IMR-90 (cell line): ENCODE results near the gene DHRSX. TPM values are rescaled to one million over a fixed set of nuclear protein-coding genes. Genes with fewer than 3 reads are reported as not detected.
"Not testable (repeated sequence)": the region's sequence is repeated elsewhere in the genome, so short reads cannot be mapped to it uniquely, and the experiment has no call there.

Source experiments
- ATAC-seq: fragments of 200-7000 bp; cut with Tn5 transposase; 2 replicates; pipeline ENCODE4 v1.9.1; 2020; ENCODE audit warnings: low read depth, mild to moderate bottlenecking, moderate library complexity
- BruUV-seq: library from RNA; stranded (reverse); fragments of 400-500 nt; replicated peaks from 2 replicates; lab custom pipeline; 2021; lab: Mats Ljungman, UMichigan
- CTCF ChIA-PET: fragments of 300-600 bp; formaldehyde crosslinking; extraction: SDS; loops from one replicate; lab custom pipeline; 2021; ENCODE audit warnings: antibody characterized with exemption; lab: Yijun Ruan, JAX
- POLR2A ChIA-PET: fragments of 300-600 bp; sonication (Branson Sonifier 250); formaldehyde crosslinking; loops from one replicate; lab custom pipeline; 2022; ENCODE audit warnings: antibody characterized with exemption; ENCODE audit not compliant: unreplicated experiment; lab: Charles Lee
- DNase-seq: peaks from one replicate; pipeline ENCODE4 v3.0.0; 2013
- H2AFZ ChIP-seq: replicated peaks from 2 replicates; pipeline ENCODE3; 2013; ENCODE audit warnings: low read length, mild to moderate bottlenecking; ENCODE audit not compliant: poor library complexity
- H2AK5ac ChIP-seq: 2 replicates; pipeline ENCODE4 v1.6.1; 2013; ENCODE audit warnings: low read depth, low read length, inconsistent platforms
- H2AK9ac ChIP-seq: replicated peaks from 2 replicates; pipeline ENCODE3; 2013; ENCODE audit warnings: mild to moderate bottlenecking, low read depth, low read length, moderate library complexity; ENCODE audit not compliant: poor library complexity
- H2BK120ac ChIP-seq: 2 replicates; pipeline ENCODE4 v1.6.1; 2013; ENCODE audit warnings: low read depth, low read length, inconsistent platforms
- H2BK15ac ChIP-seq: 3 replicates; pipeline ENCODE4 v1.6.1; 2013; ENCODE audit warnings: low read depth, low read length, inconsistent platforms
- H2BK20ac ChIP-seq: 2 replicates; pipeline ENCODE4 v1.6.1; 2013; ENCODE audit warnings: low read depth, mild to moderate bottlenecking, inconsistent platforms, low read length, moderate library complexity
- H2BK5ac ChIP-seq: 2 replicates; pipeline ENCODE4 v1.6.1; 2013; ENCODE audit warnings: mild to moderate bottlenecking, low read depth, low read length, inconsistent platforms; ENCODE audit not compliant: poor library complexity, severe bottlenecking
- H3K14ac ChIP-seq: replicated peaks from 2 replicates; pipeline ENCODE4 v1.6.1; 2013; ENCODE audit warnings: low read depth, low read length, inconsistent platforms
- H3K18ac ChIP-seq: 2 replicates; pipeline ENCODE4 v1.6.1; 2013; ENCODE audit warnings: low read depth, low read length, control low read depth
- H3K23ac ChIP-seq: 2 replicates; pipeline ENCODE4 v1.6.1; 2013; ENCODE audit warnings: low read depth, low read length, inconsistent platforms
- H3K27ac ChIP-seq: 2 replicates; pipeline ENCODE4 v1.5.1; 2013; ENCODE audit warnings: mild to moderate bottlenecking, control low read depth, low read length; ENCODE audit not compliant: insufficient read depth
- H3K27me3 ChIP-seq: 2 replicates; pipeline ENCODE4 v1.6.1; 2013; ENCODE audit warnings: low read length; ENCODE audit not compliant: control insufficient read depth, insufficient read depth
- H3K36me3 ChIP-seq: 2 replicates; pipeline ENCODE4 v1.6.1; 2013; ENCODE audit warnings: low read length, mixed read lengths; ENCODE audit not compliant: control insufficient read depth, insufficient read depth
- H3K4ac ChIP-seq: 2 replicates; pipeline ENCODE4 v1.6.1; 2013; ENCODE audit warnings: low read depth, low read length, inconsistent platforms
- H3K4me1 ChIP-seq: 2 replicates; pipeline ENCODE4 v1.6.1; 2013; ENCODE audit warnings: low read length, mixed read lengths; ENCODE audit not compliant: control insufficient read depth, insufficient read depth
- H3K4me2 ChIP-seq: 2 replicates; pipeline ENCODE4 v1.6.1; 2013; ENCODE audit warnings: low read depth, mild to moderate bottlenecking, control low read depth, low read length, moderate library complexity
- H3K4me3 ChIP-seq: 2 replicates; pipeline ENCODE4 v1.5.1; 2013; ENCODE audit warnings: low read depth, mild to moderate bottlenecking, control low read depth, low read length, moderate library complexity; ENCODE audit not compliant: insufficient read depth
- H3K56ac ChIP-seq: 2 replicates; pipeline ENCODE4 v1.6.1; 2013; ENCODE audit warnings: low read length, inconsistent platforms; ENCODE audit not compliant: insufficient read depth; ENCODE audit errors: extremely low read depth
- H3K79me1 ChIP-seq, 2 experiments: 2 replicates each; pipeline ENCODE4 v1.6.1; 2013; ENCODE audit warnings: low read length in 2 of 2, inconsistent platforms in 1 of 2, low read depth in 1 of 2
- H3K9ac ChIP-seq: 2 replicates; pipeline ENCODE4 v1.6.1; 2013; ENCODE audit warnings: low read depth, low read length, control low read depth
- H3K9me1 ChIP-seq: 2 replicates; pipeline ENCODE4 v1.6.1; 2013; ENCODE audit warnings: low read length, inconsistent platforms; ENCODE audit not compliant: insufficient read depth
- H3K9me3 ChIP-seq: 2 replicates; pipeline ENCODE4 v1.6.1; 2013; ENCODE audit warnings: low read length; ENCODE audit not compliant: control insufficient read depth, insufficient read depth
- H4K20me1 ChIP-seq: 2 replicates; pipeline ENCODE4 v1.6.1; 2013; ENCODE audit warnings: low read length, inconsistent platforms; ENCODE audit not compliant: insufficient read depth
- H4K5ac ChIP-seq: 2 replicates; pipeline ENCODE4 v1.6.1; 2013; ENCODE audit warnings: mild to moderate bottlenecking, low read depth, low read length, control low read depth
- H4K8ac ChIP-seq, 2 experiments: 2 replicates each; pipeline ENCODE4 v1.6.1; 2013; ENCODE audit warnings: low read depth in 2 of 2, low read length in 2 of 2, control low read depth in 1 of 2, inconsistent platforms in 1 of 2
- H4K91ac ChIP-seq: 2 replicates; pipeline ENCODE4 v1.6.1; 2013; ENCODE audit warnings: low read depth, low read length, inconsistent platforms; ENCODE audit not compliant: insufficient read depth
- BHLHE40 ChIP-seq: fragments of 150-350 bp; IDR thresholded peaks from 2 replicates; pipeline ENCODE4 v1.6.1; 2016; ENCODE audit warnings: mild to moderate bottlenecking, low read depth, low read length
- POLR2A ChIP-seq: IDR thresholded peaks from 2 replicates; pipeline ENCODE4 v1.6.1; 2012; ENCODE audit warnings: mild to moderate bottlenecking, low read depth, low read length
- WGBS, 2 experiments: methylation state at CpG; one replicate each; pipeline versions ENCODE4 v1.1.5 to v1.1.7; 2013; ENCODE audit warnings: missing lambda C conversion rate in 2 of 2; ENCODE audit not compliant: insufficient read length in 1 of 2; ENCODE audit errors: extremely low coverage in 2 of 2; 5-methylcytosine and 5-hydroxymethylcytosine counted together
- dilution Hi-C: fragments of 300-500 bp; cut with HindIII; formaldehyde crosslinking; loops from one replicate; pipeline ENCODE4 v1.14.3; 2018; ENCODE audit warnings: low sequenced_read_pairs; ENCODE audit not compliant: unreplicated experiment
- in situ Hi-C: fragments of 300-500 bp; cut with MboI; formaldehyde crosslinking; loops from 3 replicates; pipeline ENCODE4 v1.14.3; 2019; ENCODE audit warnings: low sequenced_read_pairs, inconsistent platforms, mixed read lengths
- intact Hi-C: fragments of 100-400 bp; cut with micrococcal nuclease; formaldehyde crosslinking; loops from 2 replicates; pipeline ENCODE4 v1.10.0; 2022
- polyA plus RNA-seq, 3 experiments: library from polyadenylated mRNA; depleted of rRNA; stranded (reverse); fragments of >200 nt; gene quantifications; 2 replicates each; pipeline ENCODE4 v1.2.3, GENCODE V29; 2012; ENCODE audit warnings: low replicate concordance in 1 of 3
- total RNA-seq: library from RNA; depleted of rRNA; stranded (reverse); fragments of >200 nt; gene quantifications from 2 replicates; pipeline ENCODE4 v1.2.3, GENCODE V29; 2012
- TF ChIP-seq, protein P1 (sequence below): fragments of 150-350 bp; IDR thresholded peaks from 2 replicates; pipeline ENCODE4 v1.6.1; 2017; ENCODE audit warnings: mild to moderate bottlenecking, antibody characterized with exemption, low read length, low read depth

Gene DHRSX
- total and polyA plus RNA-seq, 2 of the 4 experiments (the other 2 are of a cell fraction) = 26.2 to 38.0 TPM

GRCh38 chrX:2423282-2423681 lies 77.5 kb downstream of the DHRSX start:
- intact Hi-C loops (no loop called here), in situ Hi-C loops (no loop called here), dilution Hi-C loops (no loop called here)
- BruUV-seq = no TSS peak
- Histone ChIP-seq H3K56ac (no peak overlapping the region), H2BK120ac (no peak overlapping the region), H3K23ac (no peak overlapping the region), H2BK5ac (no peak overlapping the region), H2BK20ac (no peak overlapping the region), H4K8ac (no peak overlapping the region), H3K79me1 (peaks cover 5 to 8% of the 10 kb centered on the region in 2 experiments; a peak in 3 of 4 replicates), H3K36me3 (peaks cover 18% of the 10 kb centered on the region), H2AFZ (no peak overlapping the region), H4K91ac (no peak overlapping the region), H2AK5ac (no peak overlapping the region), H3K14ac (no peak overlapping the region), H4K20me1 (0 out of 2 replicates have a peak, but pooled peaks cover 4% of the 10 kb centered on the region), H3K4me3 (no peak overlapping the region), H3K9me1 (no peaks in the 10 kb centered on the region), H3K27ac (no peak overlapping the region), H3K27me3 (no peaks in the 10 kb centered on the region), H3K4ac (no peak overlapping the region), H3K4me1 (no peaks in the 10 kb centered on the region), H3K4me2 (no peak overlapping the region), H2BK15ac (no peak overlapping the region), H4K5ac (no peak overlapping the region), H2AK9ac (no peak overlapping the region), H3K9me3 (no peaks in the 10 kb centered on the region), H3K9ac (no peak overlapping the region), H3K18ac (no peak overlapping the region)
- peak; percentile 51 for DNase-seq
- ATAC-seq = peak; percentile 32; the same call in 1 of the 2 replicates
- TF ChIP-seq, protein P1, sequence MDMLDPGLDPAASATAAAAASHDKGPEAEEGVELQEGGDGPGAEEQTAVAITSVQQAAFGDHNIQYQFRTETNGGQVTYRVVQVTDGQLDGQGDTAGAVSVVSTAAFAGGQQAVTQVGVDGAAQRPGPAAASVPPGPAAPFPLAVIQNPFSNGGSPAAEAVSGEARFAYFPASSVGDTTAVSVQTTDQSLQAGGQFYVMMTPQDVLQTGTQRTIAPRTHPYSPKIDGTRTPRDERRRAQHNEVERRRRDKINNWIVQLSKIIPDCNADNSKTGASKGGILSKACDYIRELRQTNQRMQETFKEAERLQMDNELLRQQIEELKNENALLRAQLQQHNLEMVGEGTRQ = no peak
- no peak for TF ChIP-seq POLR2A
- TF ChIP-seq BHLHE40 = no peak
- ChIA-PET POLR2A (no interaction called here), CTCF (no interaction called here)
- WGBS, 2 experiments = no CpG with 5 or more reads among the region's 8 CpGs

DNA sequence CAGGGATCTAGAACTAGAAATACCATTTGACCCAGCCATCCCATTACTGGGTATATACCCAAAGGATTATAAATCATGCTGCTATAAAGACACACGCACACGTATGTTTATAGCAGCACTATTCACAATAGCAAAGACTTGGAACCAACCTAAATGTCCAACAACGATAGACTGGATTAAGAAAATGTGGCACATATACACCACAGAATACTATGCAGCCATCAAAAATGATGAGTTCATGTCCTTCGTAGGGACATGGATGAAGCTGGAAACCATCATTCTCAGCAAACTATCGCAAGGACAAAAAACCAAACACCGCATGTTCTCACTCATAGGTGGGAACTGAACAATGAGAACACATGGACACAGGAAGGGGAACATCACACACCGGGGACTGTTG lies 81.4 kb downstream of the DHRSX start:
- CTCF ChIA-PET, H2BK120ac ChIP-seq, dilution Hi-C loops, H3K18ac ChIP-seq, H4K8ac ChIP-seq, POLR2A ChIA-PET, H2BK5ac ChIP-seq, H4K5ac ChIP-seq, H2AK5ac ChIP-seq, DNase-seq, H2AFZ ChIP-seq, H4K20me1 ChIP-seq, ATAC-seq, H3K4me2 ChIP-seq, H2BK15ac ChIP-seq, H3K23ac ChIP-seq, intact Hi-C loops, H2AK9ac ChIP-seq, H2BK20ac ChIP-seq, H3K4me1 ChIP-seq, H3K9me1 ChIP-seq, H3K9ac ChIP-seq, H3K4me3 ChIP-seq, H3K9me3 ChIP-seq, H3K27me3 ChIP-seq, in situ Hi-C loops, H3K56ac ChIP-seq, BruUV-seq, H3K27ac ChIP-seq, H3K14ac ChIP-seq, H4K91ac ChIP-seq, H3K4ac ChIP-seq: not testable (repeated sequence)
- Histone ChIP-seq H3K36me3 (peaks cover 15% of the 10 kb centered on the region), H3K79me1 (peaks cover 28 to 29% of the 10 kb centered on the region in 2 experiments)
- no CpG with 5 or more reads among the region's 7 CpGs for WGBS, 2 experiments
